MM.1S (cell line): Measurements from ENCODE around the gene SULT1A1.

Source experiments
- DNase-seq: peaks from one replicate; pipeline ENCODE4 v3.0.0-alpha.2; 2015
- H2AFZ ChIP-seq: fragments of 300-600 bp; sonication (generic); 2 replicates; pipeline ENCODE4 v1.6.0; 2016; ENCODE audit warnings: antibody characterized with exemption, low read length
- H3F3A ChIP-seq: fragments of 300-600 bp; sonication (generic); 2 replicates; pipeline ENCODE4 v1.6.1; 2016; ENCODE audit warnings: mild to moderate bottlenecking, antibody characterized with exemption, low read length, moderate library complexity, mixed read lengths; ENCODE audit not compliant: insufficient read depth
- H3K27ac ChIP-seq: fragments of 300-600 bp; sonication (generic); 2 replicates; pipeline ENCODE4 v1.5.1; 2016; ENCODE audit warnings: mild to moderate bottlenecking, low read length
- H3K27me3 ChIP-seq: fragments of 300-600 bp; sonication (generic); replicated peaks from 2 replicates; pipeline ENCODE4 v1.6.0; 2016; ENCODE audit warnings: low read length; ENCODE audit not compliant: insufficient read depth
- H3K36me3 ChIP-seq: fragments of 300-600 bp; sonication (generic); replicated peaks from 2 replicates; pipeline ENCODE4 v1.6.1; 2016; ENCODE audit warnings: mild to moderate bottlenecking, low read length, mixed read lengths; ENCODE audit not compliant: insufficient read depth
- H3K4me1 ChIP-seq: fragments of 300-600 bp; sonication (generic); 2 replicates; pipeline ENCODE4 v1.6.1; 2016; ENCODE audit warnings: low read length, mixed read lengths
- H3K4me2 ChIP-seq: fragments of 300-600 bp; sonication (generic); 2 replicates; pipeline ENCODE4 v1.6.0; 2016; ENCODE audit warnings: low read depth, low read length
- H3K4me3 ChIP-seq: fragments of 300-600 bp; sonication (generic); 2 replicates; pipeline ENCODE4 v1.5.1; 2016; ENCODE audit warnings: low read length, mixed read lengths
- H3K79me2 ChIP-seq: fragments of 300-600 bp; sonication (generic); 2 replicates; pipeline ENCODE4 v1.6.1; 2016; ENCODE audit warnings: mixed run types, low read length, mixed read lengths
- H3K9ac ChIP-seq: fragments of 300-600 bp; sonication (generic); 2 replicates; pipeline ENCODE4 v1.6.1; 2016; ENCODE audit warnings: low read length, mixed read lengths
- H3K9me2 ChIP-seq: fragments of 300-600 bp; sonication (generic); replicated peaks from 2 replicates; pipeline ENCODE4 v1.6.1; 2016; ENCODE audit warnings: mild to moderate bottlenecking, low read length, mixed read lengths; ENCODE audit not compliant: insufficient read depth
- H3K9me3 ChIP-seq: fragments of 300-600 bp; sonication (generic); replicated peaks from 2 replicates; pipeline ENCODE4 v1.6.1; 2016; ENCODE audit warnings: mild to moderate bottlenecking, low read length, mixed read lengths; ENCODE audit not compliant: insufficient read depth
- H4K20me1 ChIP-seq: fragments of 300-600 bp; sonication (generic); 2 replicates; pipeline ENCODE4 v1.6.1; 2016; ENCODE audit warnings: mild to moderate bottlenecking, low read length, moderate library complexity, mixed read lengths; ENCODE audit not compliant: insufficient read depth
- EZH2 ChIP-seq: fragments of 300-600 bp; sonication (generic); optimal IDR thresholded peaks from 2 replicates; pipeline ENCODE3; 2017; ENCODE audit warnings: low read depth, mild to moderate bottlenecking, antibody characterized with exemption, low read length, mixed read lengths
- EZH2phosphoT487 ChIP-seq: fragments of 300-600 bp; sonication (generic); IDR thresholded peaks from 2 replicates; pipeline ENCODE4 v1.6.1; 2018; ENCODE audit warnings: antibody characterized with exemption, low read length
- TF ChIP-seq, protein P1 (sequence below): fragments of 300-600 bp; sonication (generic); IDR thresholded peaks from 2 replicates; pipeline ENCODE4 v1.5.1; 2016; ENCODE audit warnings: antibody characterized with exemption, low read length, mixed read lengths

The SULT1A1 gene

DNA sequence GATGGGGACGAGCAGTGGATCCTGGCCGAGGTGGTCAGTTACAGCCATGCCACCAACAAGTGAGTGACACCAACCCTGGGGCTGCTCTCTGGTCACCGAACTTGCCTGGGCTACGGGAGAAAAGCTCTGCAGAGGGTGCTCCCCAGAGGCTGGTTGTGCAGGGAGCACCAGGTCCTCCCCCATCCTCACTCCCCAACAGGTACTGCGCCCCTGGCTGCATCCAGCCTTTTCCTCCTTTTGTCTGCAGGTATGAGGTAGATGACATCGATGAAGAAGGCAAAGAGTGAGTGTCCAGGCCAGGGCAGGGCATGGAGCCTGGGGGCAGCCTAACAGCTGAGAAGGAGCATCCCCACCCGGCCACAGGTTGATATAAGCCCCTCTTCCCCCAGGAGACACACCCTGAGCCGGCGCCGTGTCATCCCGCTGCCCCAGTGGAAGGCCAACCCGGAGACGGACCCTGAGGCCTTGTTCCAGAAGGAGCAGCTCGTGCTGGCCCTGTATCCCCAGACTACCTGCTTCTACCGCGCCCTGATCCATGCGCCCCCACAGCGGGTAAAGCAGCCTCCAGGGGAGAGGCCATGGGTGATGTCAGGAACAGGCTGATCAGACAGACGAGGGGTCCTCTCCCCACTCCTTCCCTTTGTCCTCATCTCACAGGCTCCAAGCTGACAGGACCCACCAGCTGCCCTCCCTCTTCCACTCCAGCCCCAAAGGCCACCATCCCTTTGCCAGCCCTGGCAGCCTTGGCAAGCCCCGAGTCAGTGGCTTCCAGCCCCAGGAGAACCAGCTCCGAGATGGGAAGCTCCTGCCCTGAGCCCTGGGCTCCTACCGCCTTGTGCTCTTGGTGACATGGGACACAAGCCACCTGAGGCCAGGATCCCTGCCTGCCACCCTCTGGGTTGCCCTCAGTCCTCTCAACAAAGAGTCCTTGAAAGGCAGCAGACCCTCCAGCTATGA is 19.2 kb downstream of the SULT1A1 start:
- TF ChIP-seq EZH2phosphoT487 (no peak), EZH2 (no peak)
- TF ChIP-seq, protein P1, sequence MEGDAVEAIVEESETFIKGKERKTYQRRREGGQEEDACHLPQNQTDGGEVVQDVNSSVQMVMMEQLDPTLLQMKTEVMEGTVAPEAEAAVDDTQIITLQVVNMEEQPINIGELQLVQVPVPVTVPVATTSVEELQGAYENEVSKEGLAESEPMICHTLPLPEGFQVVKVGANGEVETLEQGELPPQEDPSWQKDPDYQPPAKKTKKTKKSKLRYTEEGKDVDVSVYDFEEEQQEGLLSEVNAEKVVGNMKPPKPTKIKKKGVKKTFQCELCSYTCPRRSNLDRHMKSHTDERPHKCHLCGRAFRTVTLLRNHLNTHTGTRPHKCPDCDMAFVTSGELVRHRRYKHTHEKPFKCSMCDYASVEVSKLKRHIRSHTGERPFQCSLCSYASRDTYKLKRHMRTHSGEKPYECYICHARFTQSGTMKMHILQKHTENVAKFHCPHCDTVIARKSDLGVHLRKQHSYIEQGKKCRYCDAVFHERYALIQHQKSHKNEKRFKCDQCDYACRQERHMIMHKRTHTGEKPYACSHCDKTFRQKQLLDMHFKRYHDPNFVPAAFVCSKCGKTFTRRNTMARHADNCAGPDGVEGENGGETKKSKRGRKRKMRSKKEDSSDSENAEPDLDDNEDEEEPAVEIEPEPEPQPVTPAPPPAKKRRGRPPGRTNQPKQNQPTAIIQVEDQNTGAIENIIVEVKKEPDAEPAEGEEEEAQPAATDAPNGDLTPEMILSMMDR, result no peak
- DNase-seq, result no peak
- Histone ChIP-seq H3K4me2 (no peak overlapping the region), H3F3A (no peaks in the 10 kb centered on the region), H3K9me2 (no peaks in the 10 kb centered on the region), H3K4me3 (no peak overlapping the region), H3K36me3 (no peaks in the 10 kb centered on the region), H3K9ac (no peak overlapping the region), H3K27ac (no peak overlapping the region), H3K27me3 (no peaks in the 10 kb centered on the region), H2AFZ (no peak overlapping the region), H3K4me1 (no peaks in the 10 kb centered on the region), H3K79me2 (no peaks in the 10 kb centered on the region), H3K9me3 (no peaks in the 10 kb centered on the region), H4K20me1 (no peaks in the 10 kb centered on the region)

DNA sequence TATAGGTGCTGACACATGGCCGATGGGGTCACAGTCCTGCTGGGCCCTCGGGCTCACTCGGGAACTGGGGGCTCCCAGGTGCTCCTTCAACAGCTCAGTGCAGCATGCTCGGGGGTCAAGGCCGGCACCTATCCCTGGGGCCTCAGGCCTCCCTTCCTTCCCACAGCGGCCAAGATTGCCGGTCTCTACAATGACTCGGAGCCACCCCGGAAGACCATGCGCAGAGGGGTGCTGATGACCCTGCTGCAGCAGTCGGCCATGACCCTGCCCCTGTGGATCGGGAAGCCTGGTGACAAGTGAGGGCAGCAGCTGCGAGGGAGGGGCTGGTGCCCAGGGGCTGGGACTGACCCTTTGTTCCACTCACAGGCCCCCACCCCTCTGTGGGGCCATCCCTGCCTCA is 19.9 kb downstream of the SULT1A1 start:
- H4K20me1 ChIP-seq, result no peaks in the 10 kb centered on the region
- H3K9me2 ChIP-seq, result no peaks in the 10 kb centered on the region
- no peak overlapping the region for H3K9ac ChIP-seq
- no peak for DNase-seq
- H3K4me3 ChIP-seq, result no peak overlapping the region
- H3K27me3 ChIP-seq, result no peaks in the 10 kb centered on the region
- H3K27ac ChIP-seq, result no peak overlapping the region
- H3F3A ChIP-seq, result no peaks in the 10 kb centered on the region
- no peaks in the 10 kb centered on the region for H3K9me3 ChIP-seq
- TF ChIP-seq, protein P1, result no peak
- TF ChIP-seq EZH2phosphoT487, result no peak
- TF ChIP-seq EZH2, result no peak
- no peaks in the 10 kb centered on the region for H3K4me1 ChIP-seq
- no peaks in the 10 kb centered on the region for H3K36me3 ChIP-seq
- H2AFZ ChIP-seq, result no peak overlapping the region
- H3K79me2 ChIP-seq, result no peaks in the 10 kb centered on the region
- H3K4me2 ChIP-seq, result no peak overlapping the region

DNA sequence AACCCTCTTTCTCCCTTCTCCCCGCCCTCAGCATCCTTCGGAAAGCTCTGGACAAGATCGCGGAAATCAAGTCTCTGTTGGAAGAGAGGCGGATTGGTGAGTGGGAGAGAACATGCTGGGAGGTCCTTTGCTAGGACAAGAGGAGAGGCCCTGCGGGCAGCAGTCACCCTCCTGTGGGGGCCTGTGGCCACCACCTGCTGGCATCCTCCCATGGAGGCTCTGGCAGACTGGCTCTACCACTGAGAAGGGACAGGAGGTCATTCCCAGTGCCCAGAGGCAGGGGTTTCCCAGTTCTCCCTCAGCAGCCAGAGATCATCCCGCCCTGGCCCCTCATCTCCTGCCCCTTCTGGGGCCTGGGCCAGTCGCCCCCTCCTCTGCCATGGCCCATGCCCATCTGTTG is 20.8 kb downstream of the SULT1A1 start:
- no peaks in the 10 kb centered on the region for H3K9me2 ChIP-seq

More for the DNA sequence above, 20.8 kb downstream of the SULT1A1 start:
- Histone ChIP-seq H3F3A (no peaks in the 10 kb centered on the region), H3K79me2 (no peaks in the 10 kb centered on the region), H3K9ac (no peak overlapping the region), H4K20me1 (no peaks in the 10 kb centered on the region), H3K4me1 (no peaks in the 10 kb centered on the region), H3K27me3 (no peaks in the 10 kb centered on the region), H3K36me3 (no peaks in the 10 kb centered on the region), H2AFZ (no peak overlapping the region), H3K9me3 (no peaks in the 10 kb centered on the region), H3K27ac (no peak overlapping the region), H3K4me2 (no peak overlapping the region), H3K4me3 (no peak overlapping the region)
- no peak for DNase-seq
- TF ChIP-seq EZH2phosphoT487 (no peak), EZH2 (no peak)
- TF ChIP-seq, protein P1, result no peak
